GM12878 (cell line): ENCODE measurements around the gene TBCA. TPM values are rescaled to one million over a fixed set of nuclear protein-coding genes. Genes with fewer than 3 reads are reported as not detected.

Experiments used
- ATAC-seq: fragments of 200-7000 bp; cut with Tn5 transposase; 3 replicates; pipeline ENCODE4 v1.9.1; 2020; ENCODE audit warnings: mild to moderate bottlenecking, moderate library complexity
- BruUV-seq: library from RNA; stranded (reverse); fragments of 400-500 nt; replicated peaks from 2 replicates; lab custom pipeline; 2021; lab: Mats Ljungman, UMichigan
- CTCF ChIA-PET: fragments of 300-600 bp; sonication (Branson Sonifier 250); formaldehyde crosslinking; extraction: SDS; loops from one replicate; lab custom pipeline; 2021; ENCODE audit warnings: inconsistent platforms; lab: Yijun Ruan, JAX
- POLR2A ChIA-PET: fragments of 350-600 bp; formaldehyde crosslinking; extraction: SDS; loops from one replicate; lab custom pipeline; 2021; ENCODE audit warnings: inconsistent platforms; lab: Charles Lee
- RAD21 ChIA-PET: fragments of 300-600 bp; sonication (Branson Sonifier 250); formaldehyde crosslinking; loops from one replicate; lab custom pipeline; 2023; ENCODE audit warnings: antibody characterized with exemption; ENCODE audit not compliant: unreplicated experiment; lab: Charles Lee
- SMC1A ChIA-PET: fragments of 300-600 bp; sonication (Branson Sonifier 250); formaldehyde crosslinking; loops from one replicate; lab custom pipeline; 2023; ENCODE audit not compliant: unreplicated experiment, uncharacterized antibody; lab: Charles Lee
- DNase-seq: peaks from one replicate; pipeline ENCODE4 v3.0.0-alpha.2; 2011; ENCODE audit warnings: low read depth, low spot score
- FAIRE-seq: peaks from 3 replicates; lab custom pipeline; 2011; peaks lifted over from hg19 to GRCh38; lab: Jason Lieb, UNC
- H2AFZ ChIP-seq: 2 replicates; pipeline ENCODE4 v1.6.0; 2011; ENCODE audit warnings: low read depth, low read length, control low read depth; ENCODE audit not compliant: control insufficient read depth
- H3K27ac ChIP-seq: 2 replicates; pipeline ENCODE4 v1.5.1; 2011; ENCODE audit warnings: control low read depth; ENCODE audit not compliant: control insufficient read depth, insufficient read depth
- H3K27me3 ChIP-seq, 2 experiments: replicated peaks in 1 of 2; 2 replicates each; pipeline versions ENCODE4 v1.6.0 to v1.6.1; 2011; ENCODE audit warnings: low read length in 1 of 2; ENCODE audit not compliant: control insufficient read depth in 2 of 2, insufficient read depth in 2 of 2
- H3K36me3 ChIP-seq, 2 experiments: 2 replicates each; pipeline ENCODE4 v1.5.1; 2011; ENCODE audit warnings: low read length in 1 of 2; ENCODE audit not compliant: control insufficient read depth in 2 of 2, insufficient read depth in 2 of 2
- H3K4me1 ChIP-seq: 2 replicates; pipeline ENCODE4 v1.6.1; 2011; ENCODE audit warnings: mild to moderate bottlenecking, low read length, moderate library complexity, mixed read lengths; ENCODE audit not compliant: control insufficient read depth, insufficient read depth
- H3K4me2 ChIP-seq: 2 replicates; pipeline ENCODE4 v1.6.0; 2011; ENCODE audit warnings: control low read depth; ENCODE audit not compliant: control insufficient read depth, insufficient read depth
- H3K4me3 ChIP-seq: fragments of 200-600 bp; sonication (generic); 2 replicates; pipeline ENCODE4 v1.5.1; 2016
- H3K79me2 ChIP-seq: 2 replicates; pipeline ENCODE4 v1.6.0; 2011; ENCODE audit warnings: low read length; ENCODE audit not compliant: control insufficient read depth, insufficient read depth
- H3K9ac ChIP-seq: 2 replicates; pipeline ENCODE4 v1.8.0; 2011; ENCODE audit warnings: low read length, control low read depth, mixed read lengths; ENCODE audit not compliant: control insufficient read depth, insufficient read depth
- H3K9me3 ChIP-seq: replicated peaks from 3 replicates; pipeline ENCODE4 v1.5.1; 2011; ENCODE audit warnings: mild to moderate bottlenecking, low read length; ENCODE audit not compliant: control insufficient read depth, insufficient read depth
- H4K20me1 ChIP-seq: 2 replicates; pipeline ENCODE4 v1.6.0; 2011; ENCODE audit not compliant: control insufficient read depth, insufficient read depth
- CBX5 ChIP-seq: sonication (generic); IDR thresholded peaks from 2 replicates; pipeline ENCODE4 v1.6.1; 2016; ENCODE audit warnings: low read depth, moderate library complexity, mild to moderate bottlenecking, inconsistent platforms
- CHD4 ChIP-seq: fragments of 200-600 bp; sonication (generic); IDR thresholded peaks from 2 replicates; pipeline ENCODE4 v1.6.1; 2016; ENCODE audit warnings: mild to moderate bottlenecking
- E4F1 ChIP-seq: fragments of 450-650 bp; IDR thresholded peaks from 2 replicates; pipeline ENCODE4 v1.6.1; 2018; ENCODE audit warnings: borderline replicate concordance, mild to moderate bottlenecking; ENCODE audit not compliant: partially characterized antibody
- EGR1 ChIP-seq, 2 experiments: IDR thresholded peaks; 1 replicate in 1 of 2; 2 replicates in 1 of 2; pipeline ENCODE4 v1.6.1; 2011 to 2012; ENCODE audit warnings: low read depth in 2 of 2, low read length in 2 of 2, borderline replicate concordance in 1 of 2, mild to moderate bottlenecking in 1 of 2, moderate library complexity in 1 of 2
- EZH2 ChIP-seq: IDR thresholded peaks from 2 replicates; pipeline ENCODE4 v1.6.1; 2012; ENCODE audit warnings: low read depth, mild to moderate bottlenecking, control low read depth, inconsistent platforms, low read length, borderline replicate concordance; ENCODE audit not compliant: control insufficient read depth
- IKZF1 ChIP-seq: fragments of 450-650 bp; conservative IDR thresholded peaks from 2 replicates; pipeline ENCODE4 v1.6.1; 2017; ENCODE audit warnings: antibody characterized with exemption, mild to moderate bottlenecking
- JUNB ChIP-seq: IDR thresholded peaks from 2 replicates; pipeline ENCODE4 v1.6.1; 2016; ENCODE audit warnings: antibody characterized with exemption, mild to moderate bottlenecking
- KLF5 ChIP-seq: fragments of 450-650 bp; IDR thresholded peaks from 2 replicates; pipeline ENCODE4 v1.6.1; 2014; ENCODE audit warnings: mild to moderate bottlenecking; ENCODE audit not compliant: partially characterized antibody
- LARP7 ChIP-seq: fragments of 450-650 bp; IDR thresholded peaks from 2 replicates; pipeline ENCODE4 v1.6.1; 2017; ENCODE audit warnings: mild to moderate bottlenecking
- MXI1 ChIP-seq: fragments of 150-350 bp; IDR thresholded peaks from 2 replicates; pipeline ENCODE4 v1.6.1; 2011; ENCODE audit warnings: low read depth, mild to moderate bottlenecking, inconsistent platforms, low read length, improper control_type of control experiment
- MYB ChIP-seq: fragments of 150-350 bp; IDR thresholded peaks from 2 replicates; pipeline ENCODE4 v1.6.1; 2014; ENCODE audit warnings: mild to moderate bottlenecking, low read depth, low read length, borderline replicate concordance
- NFXL1 ChIP-seq: fragments of 450-650 bp; IDR thresholded peaks from 2 replicates; pipeline ENCODE4 v1.6.1; 2017; ENCODE audit warnings: antibody characterized with exemption, mild to moderate bottlenecking, borderline replicate concordance
- RAD21 ChIP-seq: IDR thresholded peaks from 2 replicates; pipeline ENCODE4 v1.6.1; 2011; ENCODE audit warnings: mild to moderate bottlenecking, low read depth, low read length, moderate library complexity; ENCODE audit not compliant: insufficient read depth
- RB1 ChIP-seq: fragments of 450-650 bp; formaldehyde crosslinking; IDR thresholded peaks from 2 replicates; pipeline ENCODE4 v1.6.1; 2017; ENCODE audit warnings: mild to moderate bottlenecking, borderline replicate concordance
- RBBP5 ChIP-seq: fragments of 200-600 bp; sonication (generic); conservative IDR thresholded peaks from 2 replicates; pipeline ENCODE4 v1.6.1; 2016
- SPI1 ChIP-seq: IDR thresholded peaks from 2 replicates; pipeline ENCODE4 v1.6.1; 2011; ENCODE audit warnings: low read depth, mild to moderate bottlenecking, low read length, moderate library complexity, borderline replicate concordance; ENCODE audit not compliant: insufficient read depth
- WRNIP1 ChIP-seq: IDR thresholded peaks from 2 replicates; pipeline ENCODE4 v1.6.1; 2011; ENCODE audit warnings: low read depth, low read length, improper control_type of control experiment, borderline replicate concordance
- ZZZ3 ChIP-seq: IDR thresholded peaks from 2 replicates; pipeline ENCODE4 v1.6.1; 2011; ENCODE audit warnings: low read depth; ENCODE audit not compliant: control insufficient read depth, insufficient read length
- WGBS: methylation state at CpG from one replicate; pipeline ENCODE4 v1.1.6; 2016; ENCODE audit warnings: low lambda C conversion rate; ENCODE audit not compliant: insufficient replicate concordance, insufficient coverage; ENCODE audit errors: missing lambda C conversion rate; 5-methylcytosine and 5-hydroxymethylcytosine counted together
- in situ Hi-C: fragments of 300-500 bp; cut with MboI; formaldehyde crosslinking; loops from 9 replicates; pipeline ENCODE4 v1.14.3; 2018; ENCODE audit warnings: mixed read lengths
- intact Hi-C: fragments of 100-400 bp; cut with micrococcal nuclease; formaldehyde crosslinking; loops from one replicate; pipeline ENCODE4 v1.14.2; 2022; ENCODE audit not compliant: unreplicated experiment
- polyA plus RNA-seq, 11 experiments: library from polyadenylated mRNA; depleted of rRNA in 4 of 11; unstranded in 6 of 11; stranded (reverse) in 5 of 11; fragments of >200 nt; fragmentation: Nextera tagmentation in 4 of 11; fragmentation: Illumina TruSeq in 1 of 11; extraction: Ambion mirVana in 4 of 11; extraction: Trizol in 1 of 11; gene quantifications; 1 replicate in 1 of 11; 2 replicates in 10 of 11; pipeline versions ENCODE4 v1.2.1 to v1.2.3, GENCODE V29; 2011 to 2016; ENCODE audit warnings: inconsistent platforms in 2 of 11, missing spikeins in 2 of 11, low read depth in 1 of 11
- total RNA-seq, 4 experiments: library from RNA; depleted of rRNA in 3 of 4; stranded (reverse); fragments of >200 nt in 3 of 4; fragmentation: Illumina TruSeq in 1 of 4; extraction: Trizol in 1 of 4; gene quantifications; 2 replicates each; pipeline versions ENCODE4 v1.2.1 to v1.2.3, GENCODE V29; 2013 to 2021
- TF ChIP-seq, protein P1 (sequence below): fragments of 150-350 bp; IDR thresholded peaks from 2 replicates; pipeline ENCODE4 v1.6.1; 2016; ENCODE audit warnings: low read depth, low read length

Gene TBCA
- total and polyA plus RNA-seq, 10 of the 15 experiments (the other 5 are each of a cell fraction or from before 2014, with no cell fraction given), result 86.3 to 647 (median 294) TPM

GRCh38 chr5:77778398-77778797 is 2.3 kb upstream of the TBCA start (continued):
- TF ChIP-seq CHD4 (no peak), EZH2 (no peak), WRNIP1 (no peak), NFXL1 (no peak), CBX5 (no peak)
- TF ChIP-seq, all 136 proteins: peak for 0

- H3K4me3 ChIP-seq, result no peak overlapping the region
- H3K36me3 ChIP-seq, result no peaks in the 10 kb centered on the region
- BruUV-seq, result no TSS peak
- H3K9me3 ChIP-seq, result no peaks in the 10 kb centered on the region
- no peak overlapping the region for H2AFZ ChIP-seq
- CTCF ChIA-PET, result interaction anchor here (1.2 kb wide), 1 partner anchor 128 kb away, joined by 4 read pairs; no protein-coding TSS in a partner anchor
- intact Hi-C loops (loop anchor here (5.0 to 10.0 kb wide), 2 partner anchors 146 to 197 kb away; no protein-coding TSS in a partner anchor), in situ Hi-C loops (no loop called here)
- RAD21 ChIA-PET, result no interaction called here
- H3K27ac ChIP-seq, result no peak overlapping the region
- no peak overlapping the region for H3K4me2 ChIP-seq
- ATAC-seq, result no peak
- no peak for FAIRE-seq
- H3K27me3 ChIP-seq, result no peaks in the 10 kb centered on the region
- SMC1A ChIA-PET, result interaction anchor here (0.7 to 1.1 kb wide), 2 partner anchors 88 to 101 kb away, joined by 3 read pairs; no protein-coding TSS in a partner anchor
- H3K79me2 ChIP-seq, result peaks cover 31% of the 10 kb centered on the region
- no peak overlapping the region for H3K9ac ChIP-seq
- H4K20me1 ChIP-seq, result no peaks in the 10 kb centered on the region
- peaks cover 4% of the 10 kb centered on the region; the same call in 1 of the 2 replicates for H3K4me1 ChIP-seq
- 82% methylated on average over 3 of the region's 3 CpGs for WGBS
- POLR2A ChIA-PET, result interaction anchor here (1.1 to 1.9 kb wide), 2 partner anchors 20 to 55 kb away, joined by 3 to 7 read pairs; no protein-coding TSS in a partner anchor
- no peak for DNase-seq
- TF ChIP-seq ZZZ3 (no peak), EGR1 (IDR thresholded peaks at IDR 0.05; ENCODE audit: borderline replicate concordance in 1 of 2, low read depth in 2 of 2, low read length in 2 of 2) (no peak), MYB (no peak), IKZF1 (no peak), E4F1 (no peak), RBBP5 (no peak), SPI1 (no peak), CBX5 (no peak), JUNB (no peak), RB1 (no peak), KLF5 (no peak), LARP7 (no peak), RAD21 (no peak), MXI1 (no peak)
- TF ChIP-seq, protein P1, sequence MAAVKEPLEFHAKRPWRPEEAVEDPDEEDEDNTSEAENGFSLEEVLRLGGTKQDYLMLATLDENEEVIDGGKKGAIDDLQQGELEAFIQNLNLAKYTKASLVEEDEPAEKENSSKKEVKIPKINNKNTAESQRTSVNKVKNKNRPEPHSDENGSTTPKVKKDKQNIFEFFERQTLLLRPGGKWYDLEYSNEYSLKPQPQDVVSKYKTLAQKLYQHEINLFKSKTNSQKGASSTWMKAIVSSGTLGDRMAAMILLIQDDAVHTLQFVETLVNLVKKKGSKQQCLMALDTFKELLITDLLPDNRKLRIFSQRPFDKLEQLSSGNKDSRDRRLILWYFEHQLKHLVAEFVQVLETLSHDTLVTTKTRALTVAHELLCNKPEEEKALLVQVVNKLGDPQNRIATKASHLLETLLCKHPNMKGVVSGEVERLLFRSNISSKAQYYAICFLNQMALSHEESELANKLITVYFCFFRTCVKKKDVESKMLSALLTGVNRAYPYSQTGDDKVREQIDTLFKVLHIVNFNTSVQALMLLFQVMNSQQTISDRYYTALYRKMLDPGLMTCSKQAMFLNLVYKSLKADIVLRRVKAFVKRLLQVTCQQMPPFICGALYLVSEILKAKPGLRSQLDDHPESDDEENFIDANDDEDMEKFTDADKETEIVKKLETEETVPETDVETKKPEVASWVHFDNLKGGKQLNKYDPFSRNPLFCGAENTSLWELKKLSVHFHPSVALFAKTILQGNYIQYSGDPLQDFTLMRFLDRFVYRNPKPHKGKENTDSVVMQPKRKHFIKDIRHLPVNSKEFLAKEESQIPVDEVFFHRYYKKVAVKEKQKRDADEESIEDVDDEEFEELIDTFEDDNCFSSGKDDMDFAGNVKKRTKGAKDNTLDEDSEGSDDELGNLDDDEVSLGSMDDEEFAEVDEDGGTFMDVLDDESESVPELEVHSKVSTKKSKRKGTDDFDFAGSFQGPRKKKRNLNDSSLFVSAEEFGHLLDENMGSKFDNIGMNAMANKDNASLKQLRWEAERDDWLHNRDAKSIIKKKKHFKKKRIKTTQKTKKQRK, result no peak
Measured at GRCh38 chr5:77777911-77778310, 1.8 kb upstream of the TBCA start.
